Right renal pelvis (tissue), 4 donors: ENCODE measurements around the gene BGLAP. TPM values are rescaled to one million over a fixed set of nuclear protein-coding genes. Genes with fewer than 3 reads are reported as not detected.

Source experiments
- DNase-seq, 4 donors: peaks; one replicate each; pipeline ENCODE4 v3.0.0-alpha.2; 2013; ENCODE audit warnings: low read depth in 4 of 4, low spot score in 3 of 4, missing footprints in 1 of 4
- polyA plus RNA-seq, 4 donors: library from polyadenylated mRNA; unstranded; fragments of 120-200 nt; gene quantifications; one replicate each; pipeline ENCODE4 v1.2.1, GENCODE V29; 2013; ENCODE audit not compliant: insufficient read length in 4 of 4

BGLAP gene
- polyA plus RNA-seq, 4 donors: 1.5 to 3.7 (median 2.3) TPM

DNA sequence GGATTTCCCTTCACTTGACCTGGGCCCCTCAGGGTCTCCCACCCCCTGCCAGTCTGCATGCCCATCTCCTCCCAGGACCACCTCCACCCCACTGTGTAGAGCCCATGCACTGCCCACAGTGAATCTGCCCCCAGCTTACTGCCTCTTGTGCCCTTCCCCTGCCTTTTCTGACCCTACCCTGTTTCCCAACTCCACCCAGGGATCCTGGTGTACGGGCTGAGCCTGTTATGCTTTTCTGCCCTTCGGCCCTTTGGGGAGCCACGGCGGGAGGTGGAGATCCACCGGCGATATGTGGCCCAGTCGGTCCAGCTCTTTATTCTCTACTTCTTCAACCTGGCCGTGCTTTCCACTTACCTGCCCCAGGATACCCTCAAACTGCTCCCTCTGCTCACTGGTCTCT, 44.1 kb downstream of the BGLAP start:
- DNase-seq: no peak

DNA sequence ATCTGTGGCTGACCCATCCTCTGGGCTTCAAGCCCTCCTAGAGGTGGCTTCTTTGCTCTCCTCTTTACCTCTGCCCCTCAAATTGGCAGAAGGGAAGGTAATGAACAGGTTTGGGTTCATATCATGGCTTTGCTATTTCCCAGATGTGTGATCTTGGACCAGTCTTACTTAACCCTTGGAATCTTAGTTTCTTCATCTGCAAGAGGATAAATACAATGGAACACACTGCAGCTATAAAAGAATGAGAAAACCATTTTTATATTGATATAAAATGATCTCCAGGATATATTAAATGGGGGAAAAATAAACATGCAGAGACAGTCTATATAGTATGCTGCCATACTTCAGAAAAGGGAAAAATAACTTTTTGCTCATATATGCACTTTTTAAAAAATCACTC, 47.9 kb downstream of the BGLAP start:
- DNase-seq: no peak

DNA sequence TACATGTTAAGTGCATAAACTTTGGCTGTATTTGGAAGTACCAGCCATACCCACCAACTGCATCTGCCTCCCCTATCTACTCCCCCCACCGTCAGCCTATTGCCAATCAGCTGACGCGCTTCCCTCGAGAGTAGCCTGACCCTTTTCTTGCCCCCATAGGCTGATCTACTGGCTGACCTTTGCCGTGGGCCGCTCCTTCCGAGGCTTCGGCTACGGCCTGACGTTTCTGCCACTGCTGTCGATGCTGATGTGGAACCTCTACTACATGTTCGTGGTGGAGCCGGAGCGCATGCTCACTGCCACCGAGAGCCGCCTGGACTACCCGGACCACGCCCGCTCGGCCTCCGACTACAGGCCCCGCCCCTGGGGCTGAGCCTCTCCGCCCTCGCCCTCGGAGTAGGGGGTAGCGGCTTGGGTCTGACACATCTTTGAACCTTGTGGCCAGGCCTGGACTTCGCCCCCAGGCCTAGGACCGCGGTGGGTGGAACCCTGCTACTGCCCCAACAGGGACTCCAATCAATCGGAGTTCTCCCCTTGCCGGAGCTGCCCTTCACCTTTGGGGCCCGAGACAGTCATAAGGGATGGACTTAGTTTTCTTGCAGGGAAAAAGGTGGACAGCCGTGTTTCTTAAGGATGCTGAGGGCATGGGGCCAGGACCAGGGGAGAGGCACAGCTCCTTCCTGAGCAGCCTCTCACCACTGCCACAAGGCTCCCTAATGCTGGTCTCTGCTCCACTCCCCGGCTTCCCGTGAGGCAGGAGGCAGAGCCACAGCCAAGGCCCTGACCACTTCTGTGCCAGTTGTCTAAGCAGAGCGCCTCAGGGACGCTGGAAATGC, 49.5 kb downstream of the BGLAP start:
- DNase-seq: peak; percentile 55 to 62 (median 58)

Other genes with a start within 250 kb of the BGLAP start
- gene SSR2, start 221.2 kb upstream of the BGLAP start, polyA plus RNA-seq: 100 to 1,000 TPM; 388 to 421 (median 420) TPM
- 10 to 100 TPM; 48.6 to 56.0 (median 52.2) TPM for gene UBQLN4, start 188.4 kb upstream of the BGLAP start, polyA plus RNA-seq
- gene LAMTOR2, start 187.4 kb upstream of the BGLAP start, polyA plus RNA-seq: 10 to 100 TPM; 50.1 to 69.4 (median 54.7) TPM
- 10 to 100 TPM; 51.6 to 65.8 (median 57.7) TPM for gene RAB25, start 181.0 kb upstream of the BGLAP start, polyA plus RNA-seq
- gene MEX3A, start 159.7 kb upstream of the BGLAP start, polyA plus RNA-seq: 10 to 100 TPM; 42.9 to 50.2 (median 46.4) TPM
- gene LMNA, start 127.5 kb upstream of the BGLAP start, polyA plus RNA-seq: 100 to 1,000 TPM in 1 of 4 donors, 10 to 100 TPM in 3; 78.9 to 123 (median 90.4) TPM
- 10 to 100 TPM; 18.2 to 27.1 (median 21.5) TPM for gene SEMA4A, start 88.6 kb upstream of the BGLAP start, polyA plus RNA-seq
- gene SLC25A44, start 48.1 kb upstream of the BGLAP start, polyA plus RNA-seq: 10 to 100 TPM; 26.9 to 32.7 (median 30.7) TPM
- gene PMF1, start 29.2 kb upstream of the BGLAP start, polyA plus RNA-seq: 10 to 100 TPM; 85.7 to 87.8 (median 86.9) TPM
- gene PAQR6, start 5.9 kb downstream of the BGLAP start, polyA plus RNA-seq: 1 to 10 TPM; 2.5 to 5.0 (median 3.8) TPM
- gene SMG5, start 40.6 kb downstream of the BGLAP start, polyA plus RNA-seq: 10 to 100 TPM; 60.8 to 64.6 (median 62.6) TPM
- gene TMEM79, start 42.1 kb downstream of the BGLAP start, polyA plus RNA-seq: 1 to 10 TPM; 4.8 to 7.5 (median 6.3) TPM
- 10 to 100 TPM; 57.3 to 70.0 (median 63.4) TPM for gene GLMP, start 53.5 kb downstream of the BGLAP start, polyA plus RNA-seq
- under 1 TPM in 1 of 4 donors, not detected in 3; 0.24 TPM for gene VHLL, start 57.1 kb downstream of the BGLAP start, polyA plus RNA-seq
- gene CCT3, start 96.1 kb downstream of the BGLAP start, polyA plus RNA-seq: 100 to 1,000 TPM; 313 to 349 (median 342) TPM
- gene TSACC, start 96.3 kb downstream of the BGLAP start, polyA plus RNA-seq: 1 to 10 TPM in 2 of 4 donors, under 1 TPM in 2; 0.62 to 1.7 (median 0.94) TPM
- gene RHBG, start 127.0 kb downstream of the BGLAP start, polyA plus RNA-seq: 10 to 100 TPM; 11.7 to 17.3 (median 13.4) TPM